Mucosa of descending colon (tissue), 3 donors: Measurements from ENCODE around the gene ABHD2. TPM values are rescaled to one million over a fixed set of nuclear protein-coding genes. Genes with fewer than 3 reads are reported as not detected.
"Not testable (repeated sequence)": the region's sequence is repeated elsewhere in the genome, so short reads cannot be mapped to it uniquely, and the experiment has no call there.

ENCODE experiments used
- ATAC-seq: fragments of 200-7000 bp; cut with Tn5 transposase; one replicate; pipeline ENCODE4 v1.9.1; 2020; ENCODE audit warnings: mild to moderate bottlenecking, moderate library complexity
- DNase-seq, 3 donors: peaks; one replicate each; pipeline ENCODE4 v3.0.0-alpha.2; 2020
- H3K36me3 ChIP-seq: fragments of 200-600 bp; one replicate; pipeline ENCODE4 v1.8.0; 2021; ENCODE audit warnings: low read depth, mild to moderate bottlenecking
- H3K4me1 ChIP-seq: fragments of 200-600 bp; one replicate; pipeline ENCODE4 v1.8.0; 2021; ENCODE audit warnings: low read depth, mild to moderate bottlenecking
- H3K4me3 ChIP-seq: fragments of 200-600 bp; one replicate; pipeline ENCODE4 v1.8.0; 2021; ENCODE audit warnings: mild to moderate bottlenecking
- H3K9me3 ChIP-seq: fragments of 200-600 bp; one replicate; pipeline ENCODE4 v1.8.0; 2021; ENCODE audit warnings: mild to moderate bottlenecking
- CTCF ChIP-seq: fragments of 200-600 bp; IDR thresholded peaks from one replicate; pipeline ENCODE4 v1.8.0; 2022; ENCODE audit warnings: antibody characterized with exemption, mild to moderate bottlenecking
- intact Hi-C, 2 donors: fragments of 100-400 bp; cut with DNase I in 1 of 2; cut with micrococcal nuclease in 1 of 2; formaldehyde crosslinking; loops; one replicate each; pipeline versions ENCODE4 v1.11.0 to v1.11.1; 2022; cut with DNase I, micrococcal nuclease
- total RNA-seq, 3 donors: library from RNA; stranded (reverse); fragmentation: NEBNext Ultra II Directional in 2 of 3; extraction: Animal tissue kit (Norgen Biotek cat#: 25700) in 2 of 3; gene quantifications; one replicate each; pipeline versions ENCODE4 v1.2.1 to v1.2.4, GENCODE V29; 2021 to 2023
- donor health status: DM: no; HTN: no; CAD: no; lungs with moderate emphysema.
- donor health status: DM: no; HTN: no; CAD: no.
- donor health status: DM: no; HTN: yes; CAD: no.

Gene ABHD2
- total RNA-seq, 3 donors from 2014 or later: 82.2 to 156 (median 92.7) TPM

DNA sequence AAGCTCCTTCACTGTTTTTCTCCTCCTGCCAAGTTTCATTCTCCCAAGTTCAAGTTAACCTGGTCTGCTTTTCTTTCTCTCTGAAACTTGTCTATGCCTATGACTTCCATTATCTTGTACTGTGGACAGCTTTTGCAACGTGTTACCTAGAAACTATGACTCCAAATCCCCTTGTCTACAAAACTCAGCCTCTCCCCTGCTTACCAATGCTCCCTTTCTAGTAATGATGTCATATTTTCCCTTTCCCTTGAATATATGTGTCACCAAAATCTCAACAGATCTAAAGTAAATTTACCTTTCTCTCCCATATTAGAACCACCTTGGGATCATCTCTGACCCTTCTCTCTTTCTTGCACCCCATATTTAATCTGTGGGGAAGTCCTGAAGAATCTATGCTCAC, 10.5 kb upstream of the ABHD2 start:
- DNase-seq (no peak), ATAC-seq (no peak)
- no peak for TF ChIP-seq CTCF
- Histone ChIP-seq H3K4me3 (no peak overlapping the region), H3K36me3 (no peaks in the 10 kb centered on the region), H3K4me1 (no peaks in the 10 kb centered on the region), H3K9me3 (no peaks in the 10 kb centered on the region)
- intact Hi-C loops: no loop called here

DNA sequence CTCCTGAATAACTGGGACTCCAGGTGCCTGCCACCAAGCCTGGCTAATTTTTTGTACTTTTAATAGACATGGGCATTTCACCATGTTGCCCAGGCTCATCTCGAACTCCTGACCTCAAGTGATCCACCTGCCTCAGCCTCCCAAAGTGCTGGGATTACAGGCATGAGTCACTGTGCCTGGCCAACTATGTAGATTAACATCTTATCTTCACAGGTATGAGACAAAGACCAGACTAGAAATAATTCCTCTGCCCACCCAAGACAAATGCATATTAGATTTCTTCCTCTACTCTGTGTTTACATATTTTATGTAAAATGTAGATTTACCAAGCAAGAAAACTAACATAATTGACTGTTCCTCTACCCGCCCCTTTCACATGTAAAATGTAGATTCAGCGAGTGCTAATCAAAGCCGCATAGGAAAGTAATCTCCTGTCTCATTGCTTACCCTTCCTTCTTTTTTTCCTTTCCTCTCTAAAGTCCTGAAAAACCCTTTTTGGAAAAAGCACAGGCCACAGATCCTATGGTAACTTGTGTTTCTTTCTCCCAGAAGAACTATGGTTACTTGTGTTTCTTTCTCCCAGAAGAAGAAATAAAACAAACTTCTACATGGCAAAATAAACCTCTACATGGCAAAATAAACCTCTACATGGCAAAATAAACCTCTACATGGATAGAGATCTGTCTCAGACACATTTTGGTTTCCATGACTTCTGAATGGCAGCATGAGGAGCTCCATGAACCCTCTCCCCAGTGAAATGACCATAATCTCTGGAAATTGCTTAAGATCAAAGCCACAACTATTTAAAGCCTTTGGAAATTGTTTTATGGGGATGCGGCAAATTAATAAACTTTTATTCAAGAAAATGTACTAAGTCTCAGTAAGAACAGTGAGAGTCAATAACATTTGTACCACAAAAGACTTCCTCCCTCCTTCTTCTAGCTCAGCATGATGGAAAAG, 9.1 kb upstream of the ABHD2 start:
- Histone ChIP-seq H3K9me3 (no peaks in the 10 kb centered on the region), H3K4me3 (no peak overlapping the region), H3K36me3 (no peaks in the 10 kb centered on the region), H3K4me1 (no peaks in the 10 kb centered on the region)
- intact Hi-C loops: no loop called here
- ATAC-seq (no peak), DNase-seq (no peak)
- no peak for TF ChIP-seq CTCF

GRCh38 chr15:89081878-89082277, 6.4 kb upstream of the ABHD2 start:
- TF ChIP-seq CTCF: no peak
- Histone ChIP-seq H3K4me1 (no peaks in the 10 kb centered on the region), H3K4me3 (no peak overlapping the region), H3K36me3 (no peaks in the 10 kb centered on the region), H3K9me3 (no peaks in the 10 kb centered on the region)
- no peak for DNase-seq
- no peak for ATAC-seq
- intact Hi-C loops: no loop called here

DNA sequence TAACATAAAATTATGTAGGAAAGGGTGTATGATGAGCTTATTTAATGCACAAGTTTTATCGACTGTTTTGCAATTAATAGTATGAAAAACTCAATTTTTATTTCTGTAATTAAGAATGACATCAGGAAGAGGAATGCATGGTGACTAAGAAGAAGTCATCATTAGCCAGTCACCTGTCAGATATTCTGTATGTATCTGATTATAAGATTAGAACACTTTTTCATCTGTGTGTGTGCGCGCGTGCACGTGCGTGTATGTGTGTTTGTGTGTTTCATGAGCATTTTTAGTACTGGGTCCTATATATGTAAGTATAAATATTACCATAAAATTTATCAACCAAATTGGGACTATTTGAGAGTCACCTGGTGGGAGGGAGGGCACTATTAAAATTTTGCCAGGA, 5.0 kb upstream of the ABHD2 start:
- no peak for TF ChIP-seq CTCF
- Histone ChIP-seq H3K4me3 (no peak overlapping the region), H3K36me3 (no peaks in the 10 kb centered on the region), H3K4me1 (no peaks in the 10 kb centered on the region), H3K9me3 (no peaks in the 10 kb centered on the region)
- intact Hi-C loops: no loop called here
- ATAC-seq (no peak), DNase-seq (no peak)

DNA sequence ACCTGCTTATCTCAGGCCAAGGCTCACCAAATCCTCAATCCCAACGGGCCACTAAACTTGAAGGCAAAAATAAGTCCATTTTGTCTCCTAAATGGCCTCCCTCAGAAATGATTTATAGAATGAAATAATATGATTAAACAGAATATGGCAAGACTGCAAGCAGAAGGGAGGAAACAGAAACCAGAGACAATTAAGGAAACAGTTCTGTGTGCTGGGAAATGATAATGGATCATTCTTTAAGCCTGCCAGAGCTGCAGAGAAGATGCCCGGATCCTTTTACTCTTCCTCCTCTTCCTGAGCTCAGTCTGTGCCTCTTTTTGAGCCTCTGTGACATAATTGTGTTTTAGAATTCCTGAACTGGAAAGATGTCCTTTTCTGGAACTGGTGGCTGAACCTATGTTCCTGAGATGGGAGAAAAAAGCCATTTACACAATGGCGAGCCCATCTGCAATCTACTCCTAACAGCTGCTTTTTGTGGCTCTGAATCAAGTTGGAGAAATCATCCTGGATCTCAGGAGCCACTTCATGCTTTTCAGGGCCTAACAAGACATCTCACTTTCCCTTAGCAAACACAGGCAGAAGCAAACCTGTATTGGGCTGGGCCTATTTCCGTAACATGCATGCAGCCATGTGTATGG, 2.8 kb upstream of the ABHD2 start:
- H3K4me3 ChIP-seq: no peak overlapping the region
- H3K9me3 ChIP-seq: no peaks in the 10 kb centered on the region
- no peak for ATAC-seq
- H3K36me3 ChIP-seq: no peaks in the 10 kb centered on the region
- intact Hi-C loops: no loop called here
- H3K4me1 ChIP-seq: peaks cover 8% of the 10 kb centered on the region
- DNase-seq: no peak
- TF ChIP-seq CTCF: no peak

- H3K4me3 ChIP-seq, intact Hi-C loops, H3K4me1 ChIP-seq, H3K9me3 ChIP-seq, DNase-seq, H3K36me3 ChIP-seq, ATAC-seq: not testable (repeated sequence)
Observed at GRCh38 chr15:89085933-89086332, 2.3 kb upstream of the ABHD2 start.

GRCh38 chr15:89086390-89086789, 1.9 kb upstream of the ABHD2 start:
- DNase-seq, ATAC-seq, intact Hi-C loops, H3K4me3 ChIP-seq, H3K36me3 ChIP-seq, H3K9me3 ChIP-seq, H3K4me1 ChIP-seq: not testable (repeated sequence)
